ENCODE results near the gene CDH13.

DNA sequence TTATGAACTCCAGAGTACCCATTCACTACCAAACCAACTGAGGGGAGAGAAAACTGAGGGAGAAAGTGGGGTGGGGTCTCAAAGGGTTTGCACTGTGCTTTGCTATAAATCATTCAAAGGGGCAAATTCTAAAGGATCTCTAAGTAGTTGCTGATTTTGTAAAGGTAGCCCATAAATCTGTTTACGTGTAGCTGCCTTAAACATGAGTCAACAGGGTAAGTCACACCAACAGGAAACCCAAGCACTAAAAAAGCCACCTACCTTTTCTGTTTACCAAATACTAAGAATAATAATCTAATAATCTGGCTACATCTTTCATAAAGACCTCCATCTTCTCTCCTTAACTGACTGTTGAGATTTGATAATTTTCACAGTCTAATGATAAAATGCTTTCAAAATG is 1172.6 kb downstream of the CDH13 start:
- TF ChIP-seq, protein P1, sequence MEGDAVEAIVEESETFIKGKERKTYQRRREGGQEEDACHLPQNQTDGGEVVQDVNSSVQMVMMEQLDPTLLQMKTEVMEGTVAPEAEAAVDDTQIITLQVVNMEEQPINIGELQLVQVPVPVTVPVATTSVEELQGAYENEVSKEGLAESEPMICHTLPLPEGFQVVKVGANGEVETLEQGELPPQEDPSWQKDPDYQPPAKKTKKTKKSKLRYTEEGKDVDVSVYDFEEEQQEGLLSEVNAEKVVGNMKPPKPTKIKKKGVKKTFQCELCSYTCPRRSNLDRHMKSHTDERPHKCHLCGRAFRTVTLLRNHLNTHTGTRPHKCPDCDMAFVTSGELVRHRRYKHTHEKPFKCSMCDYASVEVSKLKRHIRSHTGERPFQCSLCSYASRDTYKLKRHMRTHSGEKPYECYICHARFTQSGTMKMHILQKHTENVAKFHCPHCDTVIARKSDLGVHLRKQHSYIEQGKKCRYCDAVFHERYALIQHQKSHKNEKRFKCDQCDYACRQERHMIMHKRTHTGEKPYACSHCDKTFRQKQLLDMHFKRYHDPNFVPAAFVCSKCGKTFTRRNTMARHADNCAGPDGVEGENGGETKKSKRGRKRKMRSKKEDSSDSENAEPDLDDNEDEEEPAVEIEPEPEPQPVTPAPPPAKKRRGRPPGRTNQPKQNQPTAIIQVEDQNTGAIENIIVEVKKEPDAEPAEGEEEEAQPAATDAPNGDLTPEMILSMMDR (IDR thresholded peaks at IDR 0.05), result no peak
- TF ChIP-seq POLR2A (IDR thresholded peaks at IDR 0.05) (no peak), POLR2AphosphoS5 (IDR thresholded peaks at IDR 0.05) (no peak)
